Kidney capillary endothelial cell (primary cell): ENCODE measurements around the gene DDAH2.

Source experiments
- DNase-seq: peaks from one replicate; pipeline ENCODE4 v3.0.0-alpha.2; 2018; ENCODE audit warnings: low spot score

The DDAH2 gene, protein sequence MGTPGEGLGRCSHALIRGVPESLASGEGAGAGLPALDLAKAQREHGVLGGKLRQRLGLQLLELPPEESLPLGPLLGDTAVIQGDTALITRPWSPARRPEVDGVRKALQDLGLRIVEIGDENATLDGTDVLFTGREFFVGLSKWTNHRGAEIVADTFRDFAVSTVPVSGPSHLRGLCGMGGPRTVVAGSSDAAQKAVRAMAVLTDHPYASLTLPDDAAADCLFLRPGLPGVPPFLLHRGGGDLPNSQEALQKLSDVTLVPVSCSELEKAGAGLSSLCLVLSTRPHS

GRCh38 chr6:31728767-31729514 lies at the start of gene DDAH2:
Gene DDAH2, minus strand, starts transcription at chr6:31729299. Its CDS starts 138 bp downstream, at chr6:31729161.
- no peak for DNase-seq

GRCh38 chr6:31778193-31778592 lies 49.1 kb upstream of the DDAH2 start:
- DNase-seq = no peak

DNA sequence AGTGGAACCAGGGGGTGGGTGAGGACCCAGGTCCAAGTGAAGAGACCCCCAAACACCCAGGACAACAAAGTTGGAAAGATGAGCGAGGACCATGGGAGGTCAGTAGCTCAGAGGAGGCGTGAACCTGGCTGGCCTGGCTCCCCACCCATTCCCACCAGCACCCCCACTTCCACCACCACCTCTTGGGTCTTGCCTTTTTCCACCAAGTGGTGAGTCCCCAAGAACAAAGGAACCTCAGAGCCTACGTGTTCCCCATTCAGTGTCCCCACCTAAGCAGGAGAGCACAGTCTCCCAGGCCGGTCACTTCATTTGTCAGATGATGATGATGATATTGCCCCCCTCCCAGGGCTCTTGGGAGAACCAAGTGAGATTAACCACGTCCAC lies 48.6 kb upstream of the DDAH2 start:
- DNase-seq = no peak

GRCh38 chr6:31776989-31777666 lies 48.0 kb upstream of the DDAH2 start, which contains the start of gene VWA7:
Gene VWA7, minus strand, starts transcription at chr6:31777328. Its CDS starts 549 bp downstream, at chr6:31776779.
- DNase-seq = no peak

GRCh38 chr6:31776485-31776988 lies 47.4 kb upstream of the DDAH2 start:
- no peak for DNase-seq

- no peak for DNase-seq
Observed at GRCh38 chr6:31775633-31776484, 46.8 kb upstream of the DDAH2 start.

DNA sequence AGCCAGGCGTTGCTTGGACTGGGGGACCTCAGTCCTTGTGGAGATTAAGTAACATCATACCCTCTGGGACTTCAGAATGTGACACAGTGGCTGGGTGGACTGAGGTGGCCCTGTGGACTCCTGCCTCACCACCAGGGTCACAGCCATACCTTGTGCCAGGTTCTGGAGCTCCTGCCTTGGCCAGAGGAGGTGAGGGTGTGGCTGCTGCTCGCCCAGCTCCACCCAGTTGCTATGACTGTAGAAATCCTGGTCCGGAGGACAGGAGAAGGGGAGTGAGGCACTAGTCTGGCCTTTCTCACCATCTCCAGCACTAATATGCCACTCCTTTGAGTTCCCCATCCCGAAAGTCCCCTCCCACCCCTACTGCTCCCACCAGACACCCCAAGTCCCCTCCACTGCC lies 46.1 kb upstream of the DDAH2 start:
- no peak for DNase-seq

DNA sequence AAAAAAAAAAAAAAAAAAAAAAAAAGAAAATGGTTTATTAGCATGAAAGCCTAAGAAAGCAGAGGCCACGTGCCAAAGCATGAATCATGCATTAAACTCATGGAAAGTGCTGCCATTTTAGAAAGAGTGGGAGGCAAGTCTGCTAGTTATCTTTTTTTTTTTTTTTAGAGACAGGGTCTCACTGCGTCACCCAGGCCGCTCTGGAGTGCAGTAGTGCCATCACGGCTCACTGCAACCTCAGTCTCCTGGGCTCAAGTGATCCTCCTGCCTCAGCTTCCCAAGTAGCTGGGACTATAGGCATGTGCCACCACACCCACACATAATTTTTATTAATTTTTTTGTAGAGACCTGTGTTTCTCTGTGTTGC lies 42.9 kb upstream of the DDAH2 start:
- DNase-seq = no peak

- no peak for DNase-seq
Observed at GRCh38 chr6:31770860-31771259, 41.8 kb upstream of the DDAH2 start.

DNA sequence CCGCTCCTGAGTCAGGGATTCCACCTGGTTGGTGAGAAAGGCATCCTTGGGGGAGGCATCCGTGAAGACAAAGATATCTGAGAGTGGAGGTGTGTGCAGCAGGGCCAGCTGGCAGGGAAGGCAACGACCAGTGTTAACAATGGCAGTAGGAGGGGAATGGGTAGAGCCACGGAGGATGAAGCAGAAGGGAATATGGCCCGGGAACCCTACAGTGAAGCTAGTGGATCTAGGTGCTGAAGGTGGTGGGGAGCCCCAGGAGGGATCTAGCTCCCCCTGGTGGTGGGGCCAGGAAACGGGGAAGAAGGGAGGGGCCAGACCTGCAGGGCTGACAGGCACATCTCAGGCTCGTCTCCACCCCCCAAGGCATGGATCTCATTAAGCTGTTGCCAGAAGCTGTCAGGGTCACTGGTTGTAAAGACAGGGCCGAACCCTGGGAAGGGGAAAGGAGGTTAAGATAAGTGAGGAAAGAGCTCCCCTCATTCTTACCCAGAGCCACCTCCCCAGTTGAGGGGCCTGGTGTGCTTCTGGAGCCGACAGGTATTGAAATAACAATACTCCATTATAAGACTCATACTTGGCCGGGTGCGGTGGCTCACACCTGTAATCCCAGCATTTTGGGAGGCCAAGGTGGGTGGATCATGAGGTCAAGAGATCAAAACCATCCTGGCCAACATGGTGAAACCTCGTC lies 40.7 kb upstream of the DDAH2 start:
- no peak for DNase-seq

DNA sequence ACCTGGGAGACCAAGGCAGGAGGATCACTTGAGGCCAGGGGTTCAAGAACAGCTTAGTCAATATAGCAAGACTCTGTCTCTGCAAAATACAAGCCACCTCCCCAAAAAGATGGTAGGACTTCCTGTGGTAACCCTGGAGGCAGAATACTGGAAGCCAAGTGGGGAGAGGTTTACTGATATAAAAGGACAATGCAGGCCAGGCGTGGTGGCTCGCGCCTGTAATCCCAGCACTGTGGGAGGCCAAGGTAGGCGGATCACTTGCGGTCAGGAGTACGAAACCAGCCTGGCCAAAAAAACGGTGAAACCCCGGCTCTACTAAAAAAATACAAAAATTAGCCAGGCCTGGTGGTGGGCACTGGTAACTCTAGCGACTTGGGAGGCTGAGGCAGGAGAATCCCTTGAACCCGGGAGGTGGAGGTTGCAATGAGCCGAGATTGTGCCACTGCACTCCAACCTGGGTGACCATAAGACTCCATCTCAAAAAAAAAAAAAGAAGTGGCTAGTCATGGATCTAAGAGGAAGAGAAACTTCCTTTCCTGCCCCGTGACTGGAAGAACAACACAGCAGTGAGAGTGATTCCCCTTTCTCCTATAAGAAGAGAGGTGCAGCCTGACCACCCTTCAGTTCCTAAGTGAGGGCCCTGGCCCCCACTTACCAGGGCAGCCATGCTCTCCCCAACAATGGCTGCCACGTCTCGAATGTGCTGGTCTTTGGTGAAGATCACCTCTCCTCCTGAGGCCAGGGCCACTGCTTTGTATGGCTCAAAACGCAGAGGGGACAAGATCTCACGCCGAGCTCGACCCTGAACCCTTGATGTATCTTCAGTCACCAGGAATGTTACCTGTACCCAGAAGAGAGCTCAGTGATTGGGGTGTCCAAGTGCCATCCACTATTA lies 39.5 kb upstream of the DDAH2 start:
- DNase-seq = no peak

GRCh38 chr6:31767096-31767645 lies 38.1 kb upstream of the DDAH2 start:
- DNase-seq = no peak

DNA sequence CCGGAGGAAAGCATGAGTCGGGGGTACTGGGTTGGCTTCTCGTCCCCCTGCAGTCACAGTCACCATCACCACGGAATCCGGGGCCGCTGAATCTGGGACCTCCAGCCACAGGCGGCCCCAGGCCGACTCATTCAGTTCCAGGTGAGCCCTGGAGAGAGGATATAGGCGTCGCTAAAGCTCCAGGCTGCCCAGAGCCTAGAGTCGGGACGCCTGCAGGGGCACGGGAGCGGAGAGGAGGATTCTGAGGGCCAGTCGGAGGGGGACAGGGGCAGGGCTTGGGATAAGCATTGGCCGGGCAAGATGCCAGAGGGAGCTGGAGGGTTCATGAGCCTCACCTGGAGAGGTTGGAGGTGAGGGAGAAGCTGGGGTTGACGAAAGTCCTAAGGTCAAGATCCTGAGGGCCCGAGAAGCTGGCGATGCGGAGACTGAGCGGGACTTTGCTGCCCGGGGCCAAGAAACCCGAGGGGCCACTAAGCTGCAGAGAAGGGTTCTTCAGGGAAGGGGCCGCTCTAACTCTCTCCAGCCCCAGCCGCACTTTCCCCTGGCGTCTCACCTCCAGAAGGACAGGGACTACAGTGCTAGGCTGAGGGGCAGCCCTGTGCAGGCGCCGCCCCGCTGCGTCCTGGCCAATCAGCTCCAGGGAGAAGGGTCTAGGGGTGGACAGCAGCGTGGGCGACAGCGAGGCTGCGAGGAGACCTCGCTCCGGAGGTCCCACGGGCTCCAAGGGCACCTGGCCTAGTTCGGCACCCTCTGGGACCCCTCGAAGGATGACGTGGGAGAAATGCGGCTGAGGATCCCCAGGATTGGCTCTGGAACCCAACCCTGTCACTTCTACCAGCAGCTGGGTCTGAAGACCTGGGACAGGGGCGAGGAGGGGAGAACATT lies 37.1 kb upstream of the DDAH2 start:
- DNase-seq = no peak

- no peak for DNase-seq
Observed at GRCh38 chr6:31765559-31765909, 36.4 kb upstream of the DDAH2 start.

GRCh38 chr6:31764198-31764597 lies 35.1 kb upstream of the DDAH2 start:
- DNase-seq = no peak

DNA sequence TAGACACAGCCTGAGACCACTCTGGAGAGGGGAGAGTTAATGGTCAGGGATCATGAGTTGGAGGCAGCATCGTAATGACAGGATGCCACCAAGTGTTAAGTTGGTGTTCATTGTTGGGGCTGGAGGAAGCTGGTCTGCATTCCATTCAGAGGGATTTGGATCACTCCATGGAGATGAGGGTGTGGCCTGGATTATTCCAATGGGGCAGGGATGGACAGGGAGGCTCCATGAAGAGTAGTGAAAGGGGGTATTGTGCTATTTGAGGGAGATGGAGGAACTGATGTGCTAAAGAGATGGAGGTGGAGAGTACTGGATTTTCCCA lies 34.5 kb upstream of the DDAH2 start:
- DNase-seq = peak; percentile 83

- no peak for DNase-seq
Observed at GRCh38 chr6:31762878-31763618, 33.9 kb upstream of the DDAH2 start.

- no peak for DNase-seq
Observed at GRCh38 chr6:31762356-31762755, 33.3 kb upstream of the DDAH2 start, which contains the start of gene SAPCD1. Gene SAPCD1, plus strand, starts transcription at chr6:31762656. Its CDS starts 399 bp downstream, at chr6:31763055.
